ENCODE results near the gene ATAD3A. TPM values are rescaled to one million over a fixed set of nuclear protein-coding genes. Genes with fewer than 3 reads are reported as not detected.
A peak's percentile ranks its signal among the peaks of the same experiment; 100 is the strongest.
"Not testable (repeated sequence)": the region's sequence is repeated elsewhere in the genome, so short reads cannot be mapped to it uniquely, and the experiment has no call there.

ATAD3A gene
- total RNA-seq, 4 donors from 2014 or later: 14.9 to 72.6 (median 24.4) TPM

DNA sequence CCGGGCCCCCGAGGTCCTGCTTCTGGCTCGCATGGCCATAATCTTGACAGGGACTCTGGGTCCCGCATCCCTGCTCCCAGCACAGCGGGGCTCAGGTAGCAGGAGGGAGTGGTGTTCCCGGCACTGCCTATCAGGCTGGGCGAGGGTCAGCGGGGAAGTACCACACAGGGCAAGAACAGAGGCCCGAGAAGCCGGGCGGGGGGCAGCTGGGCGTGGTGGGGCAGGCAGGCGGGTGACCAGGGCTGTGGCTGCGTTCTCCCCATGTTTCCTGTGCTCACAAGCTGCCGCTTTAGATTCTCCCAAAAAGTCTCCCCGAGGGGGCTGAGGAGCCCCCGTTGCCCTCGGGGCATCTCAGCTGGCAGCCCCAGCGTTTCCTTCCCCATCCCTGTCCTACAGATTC is 22.1 kb upstream of the ATAD3A start:
- Histone ChIP-seq H3K4me1 (no peaks in the 10 kb centered on the region), H3K27ac (no peak overlapping the region), H3K4me3 (no peak overlapping the region), H3K36me3 (peaks cover 0 to 65% (median 0%) of the 10 kb centered on the region in 3 donors), H3K27me3 (no peaks in the 10 kb centered on the region), H3K9me3 (no peaks in the 10 kb centered on the region)
- no peak for DNase-seq
- TF ChIP-seq POLR2A (IDR thresholded peaks at IDR 0.05): no peak
- TF ChIP-seq, protein P1, sequence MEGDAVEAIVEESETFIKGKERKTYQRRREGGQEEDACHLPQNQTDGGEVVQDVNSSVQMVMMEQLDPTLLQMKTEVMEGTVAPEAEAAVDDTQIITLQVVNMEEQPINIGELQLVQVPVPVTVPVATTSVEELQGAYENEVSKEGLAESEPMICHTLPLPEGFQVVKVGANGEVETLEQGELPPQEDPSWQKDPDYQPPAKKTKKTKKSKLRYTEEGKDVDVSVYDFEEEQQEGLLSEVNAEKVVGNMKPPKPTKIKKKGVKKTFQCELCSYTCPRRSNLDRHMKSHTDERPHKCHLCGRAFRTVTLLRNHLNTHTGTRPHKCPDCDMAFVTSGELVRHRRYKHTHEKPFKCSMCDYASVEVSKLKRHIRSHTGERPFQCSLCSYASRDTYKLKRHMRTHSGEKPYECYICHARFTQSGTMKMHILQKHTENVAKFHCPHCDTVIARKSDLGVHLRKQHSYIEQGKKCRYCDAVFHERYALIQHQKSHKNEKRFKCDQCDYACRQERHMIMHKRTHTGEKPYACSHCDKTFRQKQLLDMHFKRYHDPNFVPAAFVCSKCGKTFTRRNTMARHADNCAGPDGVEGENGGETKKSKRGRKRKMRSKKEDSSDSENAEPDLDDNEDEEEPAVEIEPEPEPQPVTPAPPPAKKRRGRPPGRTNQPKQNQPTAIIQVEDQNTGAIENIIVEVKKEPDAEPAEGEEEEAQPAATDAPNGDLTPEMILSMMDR (IDR thresholded peaks at IDR 0.05): no peak

- Histone ChIP-seq H3K4me1 (no peaks in the 10 kb centered on the region), H3K36me3 (peaks cover 0 to 72% (median 0%) of the 10 kb centered on the region in 3 donors), H3K4me3 (no peak overlapping the region), H3K27ac (no peak overlapping the region), H3K9me3 (no peaks in the 10 kb centered on the region), H3K27me3 (no peaks in the 10 kb centered on the region)
- TF ChIP-seq POLR2A (IDR thresholded peaks at IDR 0.05): no peak
- no peak for DNase-seq
Measured at GRCh38 chr1:1490633-1491230, 21.2 kb upstream of the ATAD3A start.

DNA sequence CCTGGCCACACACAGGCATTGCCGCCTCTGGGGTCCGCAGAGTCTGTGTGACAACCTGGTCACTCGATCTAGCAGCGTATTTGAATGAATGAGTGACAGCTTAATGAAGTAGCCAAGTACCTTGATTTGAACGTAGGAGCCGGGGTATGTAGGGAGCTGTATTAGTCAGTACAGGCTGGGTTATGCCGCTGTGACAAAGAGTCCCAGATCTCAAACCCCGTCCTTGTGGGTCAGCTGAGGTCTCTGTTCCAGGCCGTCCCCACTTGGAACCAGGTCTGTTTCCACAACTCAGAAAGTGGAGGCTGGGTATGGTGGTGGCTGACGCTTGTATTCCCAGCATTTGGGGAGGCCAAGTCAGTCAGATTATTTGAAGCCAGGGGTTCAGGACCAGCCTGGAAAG is 20.4 kb upstream of the ATAD3A start:
- TF ChIP-seq POLR2A (IDR thresholded peaks at IDR 0.05): no peak
- TF ChIP-seq, protein P1 (IDR thresholded peaks at IDR 0.05): no peak
- H3K4me1 ChIP-seq: no peaks in the 10 kb centered on the region
- H3K36me3 ChIP-seq: peaks cover 0 to 71% (median 0%) of the 10 kb centered on the region in 3 donors
- H3K4me3 ChIP-seq: no peak overlapping the region
- DNase-seq: no peak
- H3K27ac ChIP-seq: no peak overlapping the region
- H3K9me3 ChIP-seq: no peaks in the 10 kb centered on the region
- no peaks in the 10 kb centered on the region for H3K27me3 ChIP-seq

DNA sequence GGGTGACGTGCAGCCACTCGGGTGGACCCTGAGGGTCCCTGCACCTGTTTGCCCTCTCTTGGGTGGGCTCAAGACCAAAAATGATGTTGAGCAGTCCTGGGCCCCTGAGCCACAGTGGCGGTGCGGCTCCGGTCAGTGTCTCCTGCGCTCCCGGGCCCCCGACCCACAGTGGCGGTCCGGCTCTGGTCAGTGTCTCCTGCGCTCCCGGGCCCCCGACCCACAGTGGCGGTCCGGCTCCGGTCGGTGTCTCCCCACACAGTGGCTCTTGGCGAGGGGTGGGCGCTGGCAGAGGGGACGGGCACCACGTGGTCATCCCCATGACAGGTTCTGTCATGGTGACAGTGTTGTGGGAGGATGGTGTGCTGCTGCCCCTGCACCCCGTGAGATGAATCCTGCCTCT is 17.7 kb upstream of the ATAD3A start:
- not testable (repeated sequence) for H3K27ac ChIP-seq, H3K4me1 ChIP-seq, H3K9me3 ChIP-seq, H3K27me3 ChIP-seq, DNase-seq, H3K4me3 ChIP-seq
- peaks cover 0 to 52% (median 0%) of the 10 kb centered on the region in 3 donors for H3K36me3 ChIP-seq

GRCh38 chr1:1495461-1495975 is 16.4 kb upstream of the ATAD3A start:
- peaks cover 0 to 40% (median 0%) of the 10 kb centered on the region in 3 donors for H3K36me3 ChIP-seq
- H3K9me3 ChIP-seq, H3K4me1 ChIP-seq, H3K27ac ChIP-seq, DNase-seq, H3K4me3 ChIP-seq, H3K27me3 ChIP-seq: not testable (repeated sequence)

GRCh38 chr1:1504777-1505365 is 7.1 kb upstream of the ATAD3A start:
- Histone ChIP-seq H3K27ac (peak overlapping the region; percentile 65 to 85 (median 72)), H3K4me3 (peak overlapping the region; percentile 14 to 32 (median 26))
- H3K36me3 ChIP-seq, H3K4me1 ChIP-seq, H3K27me3 ChIP-seq, H3K9me3 ChIP-seq: not testable (repeated sequence)
- TF ChIP-seq, protein P1 (IDR thresholded peaks at IDR 0.05): peak; percentile 65 to 92 (median 78)
- peak in 1 of 2 donors; percentile 51 for TF ChIP-seq POLR2A (IDR thresholded peaks at IDR 0.05)
- DNase-seq: peak; percentile 70 to 90 (median 86)

DNA sequence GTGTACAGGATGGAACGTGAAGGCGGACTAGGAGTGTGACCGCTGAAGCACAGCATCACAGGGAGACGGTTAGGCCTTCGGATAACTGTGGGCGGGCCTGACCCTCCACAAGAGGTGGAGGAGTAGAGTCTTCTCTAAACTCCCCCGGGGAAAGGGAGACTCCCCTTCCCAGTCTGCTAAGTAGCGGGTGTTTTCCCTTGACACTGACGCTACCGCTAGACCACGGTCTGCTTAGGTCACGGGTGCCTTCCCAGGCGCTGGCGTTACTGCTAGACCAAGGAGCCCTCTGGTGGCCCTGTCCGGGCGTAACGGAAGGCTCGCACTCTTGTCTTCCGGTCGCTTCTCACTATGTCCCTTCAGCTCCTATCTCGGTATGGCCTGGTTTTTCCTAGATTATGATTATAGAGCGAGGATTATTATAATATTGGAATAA is 6.6 kb upstream of the ATAD3A start:
- TF ChIP-seq, protein P1 (IDR thresholded peaks at IDR 0.05): peak in 5 of 6 experiments; percentile 2 to 59 (median 53)
- peak overlapping the region; percentile 14 to 32 (median 26) for H3K4me3 ChIP-seq
- H3K27ac ChIP-seq: peak overlapping the region; percentile 65 to 85 (median 72)

DNA sequence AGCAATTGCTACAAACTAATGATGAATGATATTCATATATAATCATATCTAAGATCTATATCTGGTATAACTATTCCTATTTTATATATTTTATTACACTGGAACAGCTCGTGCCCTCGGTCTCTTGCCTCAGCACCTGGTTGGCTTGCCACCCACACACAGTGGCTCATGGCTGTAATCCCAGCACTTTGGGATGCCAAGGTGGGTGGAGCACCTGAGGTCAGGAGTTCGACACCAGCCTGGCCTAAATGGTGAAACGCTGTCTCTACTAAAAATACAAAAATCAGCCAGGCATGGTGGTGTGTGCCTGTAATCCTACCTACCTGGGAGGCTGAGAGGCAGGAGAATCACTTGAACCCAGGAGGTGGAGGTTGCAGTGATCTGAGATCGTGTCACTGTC is 6.2 kb upstream of the ATAD3A start:
- H3K36me3 ChIP-seq, H3K27me3 ChIP-seq, H3K9me3 ChIP-seq, H3K4me3 ChIP-seq, H3K4me1 ChIP-seq, DNase-seq: not testable (repeated sequence)
- H3K27ac ChIP-seq: peak overlapping the region; percentile 65 to 85 (median 72)

More for the DNA sequence above, 6.6 kb upstream of the ATAD3A start:
- H3K27me3 ChIP-seq, H3K9me3 ChIP-seq, H3K4me1 ChIP-seq, H3K36me3 ChIP-seq: not testable (repeated sequence)
- DNase-seq: peak in 2 of 3 donors; percentile 46 to 84

Measured in Peyer's patch (tissue), 4 donors.